HepG2 (cell line): ENCODE measurements around the gene RIF1. TPM values are rescaled to one million over a fixed set of nuclear protein-coding genes. Genes with fewer than 3 reads are reported as not detected.

Experiments
- ATAC-seq: fragments of 200-7000 bp; cut with Tn5 transposase; 3 replicates; pipeline ENCODE4 v1.9.1; 2020; ENCODE audit warnings: mild to moderate bottlenecking, moderate library complexity
- BruUV-seq: library from RNA; stranded (reverse); fragments of 400-500 nt; replicated peaks from 2 replicates; lab custom pipeline; 2021; lab: Mats Ljungman, UMichigan
- CTCF ChIA-PET: fragments of 300-600 bp; formaldehyde crosslinking; extraction: SDS; loops from one replicate; lab custom pipeline; 2021; ENCODE audit warnings: low total read pairs, inconsistent platforms, low intra/inter-chr PET ratio; lab: Yijun Ruan, JAX
- POLR2A ChIA-PET: fragments of 350-600 bp; sonication (Branson Sonifier 250); formaldehyde crosslinking; loops from one replicate; lab custom pipeline; 2020; ENCODE audit warnings: antibody characterized with exemption, inconsistent platforms; lab: Yijun Ruan, JAX
- DNase-seq: peaks from one replicate; pipeline ENCODE4 v3.0.0-alpha.2; 2015; ENCODE audit warnings: low spot score
- FAIRE-seq: peaks from 3 replicates; lab custom pipeline; 2011; peaks lifted over from hg19 to GRCh38; lab: Jason Lieb, UNC
- H2AFZ ChIP-seq: one replicate; pipeline ENCODE4 v1.6.1; 2011; ENCODE audit warnings: low read length, inconsistent platforms
- H3K27ac ChIP-seq: fragments of 300-600 bp; 3 replicates; pipeline ENCODE4 v1.8.0; 2011; ENCODE audit warnings: mixed run types, mild to moderate bottlenecking, mixed read lengths, low read length, inconsistent platforms; ENCODE audit not compliant: insufficient read depth; ENCODE audit errors: extremely low read length
- H3K27me3 ChIP-seq, 2 experiments: fragments of 200-600 bp in 1 of 2; 2 replicates in 1 of 2; 3 replicates in 1 of 2; pipeline versions ENCODE4 v1.6.0 to v1.8.0; 2011; ENCODE audit warnings: low read length in 2 of 2, mild to moderate bottlenecking in 2 of 2, moderate library complexity in 2 of 2, inconsistent platforms in 1 of 2; ENCODE audit not compliant: insufficient read depth in 2 of 2, control insufficient read depth in 1 of 2
- H3K36me3 ChIP-seq, 2 experiments: fragments of 200-600 bp in 1 of 2; replicated peaks in 1 of 2; 2 replicates in 1 of 2; 3 replicates in 1 of 2; pipeline versions ENCODE4 v1.5.1 to v1.8.0; 2011; ENCODE audit warnings: low read length in 2 of 2, inconsistent platforms in 1 of 2; ENCODE audit not compliant: insufficient read depth in 2 of 2, control insufficient read depth in 1 of 2
- H3K4me1 ChIP-seq: 2 replicates; pipeline ENCODE4 v1.5.1; 2012; ENCODE audit warnings: low read length, inconsistent platforms; ENCODE audit not compliant: insufficient read depth
- H3K4me2 ChIP-seq: 2 replicates; pipeline ENCODE4 v1.6.0; 2011; ENCODE audit warnings: low read depth, low read length, inconsistent platforms
- H3K4me3 ChIP-seq, 3 experiments: fragments of 200-600 bp in 1 of 3; sonication (generic), shearing (Covaris generic) in 1 of 3; replicated peaks in 1 of 3; 2 replicates each; pipeline ENCODE4 v1.5.1; 2011 to 2016; ENCODE audit warnings: low read length in 3 of 3, inconsistent platforms in 2 of 3, low read depth in 2 of 3, mild to moderate bottlenecking in 2 of 3, control low read depth in 1 of 3, mixed read lengths in 1 of 3; ENCODE audit not compliant: insufficient read depth in 1 of 3
- H3K79me2 ChIP-seq: one replicate; pipeline ENCODE4 v1.6.1; 2011; ENCODE audit warnings: low read length, inconsistent platforms; ENCODE audit not compliant: insufficient read depth
- H3K9ac ChIP-seq: 2 replicates; pipeline ENCODE4 v1.6.0; 2011; ENCODE audit warnings: mild to moderate bottlenecking, low read depth, low read length, inconsistent platforms; ENCODE audit not compliant: insufficient read depth
- H3K9me3 ChIP-seq: 2 replicates; pipeline ENCODE4 v1.5.1; 2012; ENCODE audit warnings: mild to moderate bottlenecking, low read length
- H4K20me1 ChIP-seq: 2 replicates; pipeline ENCODE4 v1.6.0; 2011; ENCODE audit warnings: inconsistent platforms, mild to moderate bottlenecking, low read length, moderate library complexity; ENCODE audit not compliant: insufficient read depth
- ARNT2 ChIP-seq: sonication (generic); formaldehyde crosslinking; IDR thresholded peaks from 2 replicates; pipeline ENCODE4 v1.8.0; 2022; ENCODE audit warnings: mild to moderate bottlenecking, low read depth, missing genetic modification reagents, moderate library complexity
- ATF1 ChIP-seq: IDR thresholded peaks from 2 replicates; pipeline ENCODE4 v1.6.1; 2016; ENCODE audit warnings: mild to moderate bottlenecking, control low read depth
- ATF6 ChIP-seq: sonication (generic); formaldehyde crosslinking; conservative IDR thresholded peaks from 2 replicates; pipeline ENCODE4 v1.4.0; 2020; ENCODE audit warnings: missing genetic modification reagents
- CENPBD1 ChIP-seq: sonication (generic); formaldehyde crosslinking; IDR thresholded peaks from 2 replicates; pipeline ENCODE4 v1.8.0; 2022; ENCODE audit warnings: missing genetic modification reagents, low read depth, mild to moderate bottlenecking, borderline replicate concordance
- MTF2 ChIP-seq: sonication (generic); formaldehyde crosslinking; IDR thresholded peaks from 2 replicates; pipeline ENCODE4 v1.5.0; 2020; ENCODE audit warnings: missing genetic modification reagents, borderline replicate concordance
- MZF1 ChIP-seq: sonication (generic); formaldehyde crosslinking; IDR thresholded peaks from 2 replicates; pipeline ENCODE4 v1.8.1; 2023; ENCODE audit warnings: mild to moderate bottlenecking, missing genetic modification reagents, borderline replicate concordance
- PAF1 ChIP-seq: IDR thresholded peaks from 2 replicates; pipeline ENCODE4 v1.6.1; 2016; ENCODE audit warnings: missing genetic modification reagents, missing compliant biosample characterization
- RCOR2 ChIP-seq: IDR thresholded peaks from 2 replicates; pipeline ENCODE4 v1.6.1; 2016; ENCODE audit warnings: missing biosample characterization, missing genetic modification reagents
- SRSF4 ChIP-seq: fragments of 200-400 bp; formaldehyde crosslinking; IDR thresholded peaks from one replicate; pipeline ENCODE4 v1.6.1; 2018; ENCODE audit warnings: mild to moderate bottlenecking, low read depth, low read length, moderate library complexity; ENCODE audit not compliant: poor library complexity, severe bottlenecking
- XRCC5 ChIP-seq: fragments of 200-400 bp; formaldehyde crosslinking; optimal IDR thresholded peaks from 2 replicates; pipeline ENCODE3; 2017; ENCODE audit warnings: mild to moderate bottlenecking, low read length
- ZNF121 ChIP-seq: sonication (generic); formaldehyde crosslinking; IDR thresholded peaks from 2 replicates; pipeline ENCODE4 v1.5.0; 2020; ENCODE audit warnings: mild to moderate bottlenecking, missing genetic modification reagents
- ZNF224 ChIP-seq: sonication (generic); formaldehyde crosslinking; IDR thresholded peaks from 2 replicates; pipeline ENCODE4 v1.5.0; 2020; ENCODE audit warnings: mild to moderate bottlenecking, missing genetic modification reagents
- ZNF432 ChIP-seq: sonication (generic); formaldehyde crosslinking; IDR thresholded peaks from 2 replicates; pipeline ENCODE4 v1.5.0; 2020; ENCODE audit warnings: missing genetic modification reagents, mild to moderate bottlenecking, borderline replicate concordance
- ZNF484 ChIP-seq: sonication (generic); formaldehyde crosslinking; IDR thresholded peaks from 2 replicates; pipeline ENCODE4 v1.5.1; 2020; ENCODE audit warnings: mild to moderate bottlenecking, low read depth, missing genetic modification reagents, borderline replicate concordance
- ZNF557 ChIP-seq: sonication (generic); formaldehyde crosslinking; IDR thresholded peaks from 2 replicates; pipeline ENCODE4 v1.4.0; 2020; ENCODE audit warnings: missing genetic modification reagents
- ZNF83 ChIP-seq: sonication (generic); formaldehyde crosslinking; IDR thresholded peaks from 2 replicates; pipeline ENCODE4 v1.4.0; 2020; ENCODE audit warnings: missing genetic modification reagents, mild to moderate bottlenecking, borderline replicate concordance
- WGBS: methylation state at CpG from one replicate; pipeline ENCODE4 v1.1.6; 2017; ENCODE audit warnings: low lambda C conversion rate; 5-methylcytosine and 5-hydroxymethylcytosine counted together
- in situ Hi-C: cut with HindIII; loops from 2 replicates; pipeline ENCODE4 v1.10.0; 2017; ENCODE audit warnings: low pct_unique_long_range_greater_than_20kb; ENCODE audit not compliant: extremely low pct_ligation_motif_present
- intact Hi-C: fragments of 100-400 bp; cut with micrococcal nuclease; formaldehyde crosslinking; loops from one replicate; pipeline ENCODE4 v1.10.0; 2022; ENCODE audit not compliant: unreplicated experiment
- polyA plus RNA-seq, 8 experiments: library from polyadenylated mRNA; depleted of rRNA in 3 of 8; stranded (reverse) in 7 of 8; unstranded in 1 of 8; fragments of >200 nt; fragmentation: Illumina TruSeq in 4 of 8; extraction: Trizol in 4 of 8; gene quantifications; 2 replicates each; pipeline versions ENCODE4 v1.2.1 to v1.2.3, GENCODE V29; 2011 to 2016; ENCODE audit warnings: low read depth in 4 of 8, missing spikeins in 1 of 8, mixed read lengths in 1 of 8; ENCODE audit not compliant: insufficient read depth in 1 of 8
- total RNA-seq, 5 experiments: library from RNA; depleted of rRNA; stranded (reverse); fragments of >200 nt; fragmentation: Illumina TruSeq; extraction: Trizol; gene quantifications; 2 replicates each; pipeline ENCODE4 v1.2.3, GENCODE V29; 2016; ENCODE audit warnings: low read depth in 1 of 5

RIF1 gene
- total and polyA plus RNA-seq, 2 of the 13 experiments (the other 11 are each of a cell fraction or from before 2014, with no cell fraction given), result 12.1 to 73.6 TPM

GRCh38 chr2:151481744-151482143 lies 72.0 kb downstream of the RIF1 start:
- WGBS, result 96% methylated on average over 5 of the region's 5 CpGs
- ATAC-seq (no peak), FAIRE-seq (peak; percentile 12), DNase-seq (no peak)
- Histone ChIP-seq H3K79me2 (no peaks in the 10 kb centered on the region), H3K27me3 (no peaks in the 10 kb centered on the region), H4K20me1 (no peaks in the 10 kb centered on the region), H3K27ac (no peak overlapping the region), H3K4me3 (no peak overlapping the region), H3K36me3 (peaks cover 4 to 27% of the 10 kb centered on the region in 2 experiments), H3K4me2 (no peak overlapping the region), H3K9me3 (no peaks in the 10 kb centered on the region), H3K4me1 (peaks cover 6% of the 10 kb centered on the region; the same call in 1 of the 2 replicates), H3K9ac (no peak overlapping the region), H2AFZ (no peak overlapping the region)
- CTCF ChIA-PET, result no interaction called here
- TF ChIP-seq XRCC5 (no peak), RCOR2 (no peak), MZF1 (CRISPR knock-in tag) (no peak), ZNF83 (CRISPR knock-in tag) (no peak), PAF1 (CRISPR knock-in tag) (no peak)
- BruUV-seq, result no TSS peak
- in situ Hi-C loops (no loop called here), intact Hi-C loops (no loop called here)
- POLR2A ChIA-PET, result no interaction called here

- Histone ChIP-seq H3K36me3 (peaks cover 4 to 24% of the 10 kb centered on the region in 2 experiments), H3K27me3 (no peaks in the 10 kb centered on the region), H3K9me3 (no peaks in the 10 kb centered on the region), H2AFZ (no peak overlapping the region), H3K27ac (no peak overlapping the region), H3K9ac (no peak overlapping the region), H3K4me1 (peaks cover 6% of the 10 kb centered on the region; the same call in 1 of the 2 replicates), H4K20me1 (no peaks in the 10 kb centered on the region), H3K4me3 (no peak overlapping the region), H3K79me2 (no peaks in the 10 kb centered on the region), H3K4me2 (no peak overlapping the region)
- in situ Hi-C loops (no loop called here), intact Hi-C loops (no loop called here)
- DNase-seq (no peak), ATAC-seq (0 out of 3 replicates have a peak, but pooled peaks have one; percentile 11), FAIRE-seq (peak; percentile 42)
- CTCF ChIA-PET, result no interaction called here
- no TSS peak for BruUV-seq
- 97% methylated on average over 4 of the region's 4 CpGs for WGBS
- POLR2A ChIA-PET, result no interaction called here
- TF ChIP-seq ZNF484 (CRISPR knock-in tag), result no peak
- no peak for TF ChIP-seq SRSF4
- no peak for TF ChIP-seq ATF1
- TF ChIP-seq ZNF557, result no peak
- TF ChIP-seq CENPBD1 (CRISPR knock-in tag), result no peak
- TF ChIP-seq ZNF121 (CRISPR knock-in tag), result no peak
- TF ChIP-seq ATF6 (CRISPR knock-in tag), result no peak
- no peak for TF ChIP-seq ARNT2
- no peak for TF ChIP-seq MTF2
- TF ChIP-seq ZNF224 (CRISPR knock-in tag), result no peak
- no peak for TF ChIP-seq ZNF432 (CRISPR knock-in tag)
Measured at GRCh38 chr2:151482171-151482725, 72.5 kb downstream of the RIF1 start.
